HG03354 (cell line): ENCODE measurements around the gene ZNF804B.

Source experiments
- ATAC-seq: cut with Tn5 transposase; IDR thresholded peaks from one replicate; pipeline ENCODE4 v1.9.1; 2021; ENCODE audit warnings: mild to moderate bottlenecking; ENCODE audit not compliant: unreplicated experiment, poor library complexity, severe bottlenecking

ZNF804B gene

GRCh38 chr7:88826222-88826621 is 66.7 kb downstream of the ZNF804B start:
- ATAC-seq: no peak

DNA sequence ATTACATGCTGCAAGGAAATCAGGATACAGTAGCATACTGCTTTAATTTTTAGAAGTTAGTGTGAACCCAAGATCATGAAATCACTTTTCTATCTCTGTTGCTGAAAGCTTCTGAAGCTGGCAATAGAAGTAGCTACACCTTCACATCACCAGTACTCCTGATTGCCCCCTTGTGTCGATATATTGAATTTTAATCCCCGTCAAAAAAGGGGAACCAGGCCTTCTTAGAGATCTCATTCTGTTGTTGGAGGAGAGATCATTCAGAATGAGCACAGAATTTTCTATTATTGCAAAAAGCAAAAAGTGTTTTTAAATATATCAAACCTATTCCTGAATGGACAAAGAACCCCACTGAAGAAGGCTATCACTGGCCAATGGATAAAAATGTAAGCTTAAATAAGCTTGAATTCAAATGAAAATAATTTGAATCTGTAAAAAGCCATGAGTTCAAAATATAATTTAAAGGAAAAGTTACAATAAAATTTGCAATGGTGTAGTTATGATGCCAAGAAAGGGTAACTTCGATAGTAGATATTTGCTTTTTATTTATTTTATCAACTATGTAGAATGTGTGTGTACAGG is 75.7 kb downstream of the ZNF804B start:
- ATAC-seq: peak; percentile 96

- ATAC-seq: no peak
Observed at GRCh38 chr7:88842201-88842600, 82.7 kb downstream of the ZNF804B start.

DNA sequence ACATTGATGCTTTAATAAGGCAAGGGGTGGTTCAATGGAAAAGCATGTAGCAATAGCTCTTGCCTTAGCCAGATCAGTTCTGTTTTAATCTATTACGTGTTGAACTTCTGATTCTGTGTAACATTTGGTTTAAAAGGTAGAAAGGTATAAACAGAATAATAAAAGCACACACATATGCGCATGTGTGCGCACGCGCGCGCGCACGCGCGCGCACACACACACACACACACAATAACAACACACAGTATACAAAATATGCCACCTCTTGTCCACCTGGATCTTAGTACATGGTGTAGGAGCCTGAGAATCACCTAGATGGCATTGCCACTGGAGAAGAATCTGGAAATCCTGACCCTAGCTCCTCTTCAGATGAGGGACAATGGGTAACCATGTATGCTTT is 85.6 kb downstream of the ZNF804B start:
- ATAC-seq: no peak

DNA sequence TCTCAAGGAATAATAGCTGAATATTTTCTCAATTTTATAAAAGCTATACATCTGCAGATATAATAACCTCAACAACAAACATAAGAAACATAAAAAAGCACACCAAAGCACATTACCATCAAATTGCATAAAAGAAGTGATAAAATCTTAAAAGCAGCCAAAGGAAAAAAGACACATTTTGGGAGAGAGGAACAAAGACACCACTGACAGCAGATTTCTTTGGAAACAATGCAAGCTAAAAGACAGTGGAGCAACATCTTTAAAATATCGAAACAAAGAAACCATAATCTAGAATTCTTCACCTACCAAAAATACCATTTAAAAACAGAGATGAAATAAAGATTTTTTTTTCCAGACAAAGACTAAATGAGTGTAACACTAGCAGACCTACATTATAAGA is 91.7 kb downstream of the ZNF804B start:
- no peak for ATAC-seq

GRCh38 chr7:88859288-88859687 is 99.8 kb downstream of the ZNF804B start:
- no peak for ATAC-seq

DNA sequence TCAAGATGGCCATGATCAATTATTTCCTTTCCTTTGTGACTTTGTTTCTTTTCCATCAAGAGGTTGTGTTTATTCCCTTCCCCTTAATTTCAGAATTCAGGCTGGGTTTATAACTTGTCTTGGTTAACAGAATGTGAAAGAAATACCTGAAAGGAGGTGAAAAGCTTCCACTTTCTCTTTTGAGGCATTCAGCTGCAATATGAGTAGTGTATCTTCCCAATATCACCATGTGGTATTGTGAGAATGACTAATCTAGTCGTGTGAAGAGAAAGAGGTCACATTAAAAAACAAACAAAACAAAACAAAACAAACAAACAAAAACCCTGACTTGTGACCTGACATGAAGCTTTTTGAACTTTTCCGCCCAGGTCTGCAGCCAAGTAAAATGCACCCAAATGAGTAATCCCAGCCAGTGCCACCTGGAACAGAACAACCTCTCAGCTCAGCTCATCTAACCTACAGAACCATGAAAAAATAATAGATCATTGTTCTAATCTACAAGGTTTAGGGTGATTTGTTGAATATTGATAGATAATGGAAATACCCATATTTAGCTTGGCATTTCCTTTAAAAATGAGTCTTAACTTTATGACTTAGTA is 106.9 kb downstream of the ZNF804B start:
- peak; percentile 73 for ATAC-seq

GRCh38 chr7:88867158-88867557 is 107.7 kb downstream of the ZNF804B start:
- ATAC-seq: no peak

DNA sequence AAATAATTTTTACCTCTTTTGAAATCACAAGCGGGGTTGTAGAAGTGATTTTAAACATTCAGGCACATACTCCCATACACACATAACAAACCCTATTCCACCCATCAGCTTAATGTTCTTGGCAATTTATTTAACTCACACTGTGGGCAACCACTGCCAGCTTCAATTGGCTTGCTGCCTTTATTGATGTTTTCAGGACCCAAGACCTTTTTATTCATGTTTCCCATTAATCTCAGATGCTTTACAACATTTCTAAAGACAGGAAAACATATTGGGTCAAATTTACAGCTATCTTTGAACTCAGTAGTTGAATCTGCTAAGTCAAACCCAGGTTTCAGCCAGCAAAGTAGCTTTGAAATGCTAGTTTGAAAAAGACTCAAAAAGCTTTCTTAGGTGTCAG is 109.0 kb downstream of the ZNF804B start:
- no peak for ATAC-seq

DNA sequence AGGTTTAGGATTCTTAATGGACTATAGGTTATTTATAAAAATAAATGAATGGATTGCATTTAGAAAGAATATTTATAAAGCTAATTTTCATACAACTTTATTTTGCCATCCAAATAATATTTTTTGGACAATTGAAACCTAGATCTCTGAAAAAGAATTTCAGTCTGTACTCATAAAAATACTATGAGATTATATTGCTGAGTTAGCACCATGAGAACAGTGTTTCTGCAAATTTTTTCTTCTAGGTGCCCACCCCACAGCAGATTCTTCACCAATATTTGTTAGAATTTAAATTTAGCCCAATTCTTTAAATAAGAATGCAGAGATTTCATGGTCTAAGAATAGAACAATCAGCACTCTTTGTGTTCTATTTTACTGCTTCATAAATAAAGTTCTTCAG is 121.6 kb downstream of the ZNF804B start:
- no peak for ATAC-seq

DNA sequence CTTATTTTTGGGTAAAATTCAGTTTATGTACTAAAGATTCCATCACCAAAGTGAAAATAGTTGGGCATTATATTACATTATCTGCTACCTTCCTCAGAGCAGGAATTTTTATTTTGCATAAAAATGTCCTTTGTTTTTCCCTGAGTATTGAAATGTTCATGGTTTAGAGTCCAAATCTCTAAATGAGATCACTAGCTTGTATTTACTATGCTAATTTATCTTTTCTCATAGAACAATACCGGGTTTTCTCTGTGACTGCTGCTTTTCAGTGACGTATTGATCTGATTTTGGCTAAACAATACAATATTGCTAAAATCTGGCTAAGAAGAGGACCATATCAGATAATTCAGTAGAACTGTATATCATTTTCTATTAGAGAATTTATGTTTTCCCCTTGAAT is 125.6 kb downstream of the ZNF804B start:
- ATAC-seq: no peak

DNA sequence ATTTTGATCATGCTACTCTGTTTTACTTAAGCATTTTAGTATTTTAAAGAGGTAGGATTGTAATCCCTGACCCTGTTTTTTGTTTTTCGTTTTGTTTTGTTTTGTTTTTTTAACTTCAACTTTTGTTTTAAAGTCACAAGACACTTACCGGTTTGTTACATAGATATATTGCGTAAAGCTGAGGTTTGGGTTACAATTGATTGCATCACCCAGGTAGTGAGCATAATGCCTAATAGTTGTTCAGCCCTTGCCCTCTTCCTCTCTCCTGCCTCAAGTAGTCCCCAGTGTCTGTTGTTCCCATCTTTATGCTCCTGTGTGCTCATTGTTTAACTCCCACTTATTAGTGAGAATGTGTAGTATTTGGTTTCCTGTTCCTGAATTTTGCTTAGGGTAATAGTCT is 129.2 kb downstream of the ZNF804B start:
- ATAC-seq: no peak

DNA sequence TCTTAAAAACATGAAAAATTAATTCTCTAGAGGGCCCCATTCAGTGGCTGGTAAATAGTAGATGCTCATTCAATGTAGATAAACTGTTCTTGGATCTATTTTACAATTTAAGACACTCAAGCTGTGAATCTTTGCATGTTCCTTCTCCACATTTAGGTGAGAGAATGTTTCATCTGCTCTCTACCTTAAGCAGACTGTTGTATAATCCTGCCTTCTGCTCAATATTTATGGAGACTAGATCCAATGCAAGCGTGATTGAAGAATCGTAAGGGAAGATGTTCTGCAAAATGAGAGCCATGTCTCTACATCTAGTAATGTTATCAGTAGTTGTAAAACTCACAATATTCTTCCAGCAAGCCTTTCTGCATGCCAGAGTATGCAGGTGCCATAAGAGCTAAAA is 151.0 kb downstream of the ZNF804B start:
- no peak for ATAC-seq

- ATAC-seq: no peak
Observed at GRCh38 chr7:88912852-88913251, 153.4 kb downstream of the ZNF804B start.

GRCh38 chr7:88915615-88916014 is 156.1 kb downstream of the ZNF804B start:
- no peak for ATAC-seq

DNA sequence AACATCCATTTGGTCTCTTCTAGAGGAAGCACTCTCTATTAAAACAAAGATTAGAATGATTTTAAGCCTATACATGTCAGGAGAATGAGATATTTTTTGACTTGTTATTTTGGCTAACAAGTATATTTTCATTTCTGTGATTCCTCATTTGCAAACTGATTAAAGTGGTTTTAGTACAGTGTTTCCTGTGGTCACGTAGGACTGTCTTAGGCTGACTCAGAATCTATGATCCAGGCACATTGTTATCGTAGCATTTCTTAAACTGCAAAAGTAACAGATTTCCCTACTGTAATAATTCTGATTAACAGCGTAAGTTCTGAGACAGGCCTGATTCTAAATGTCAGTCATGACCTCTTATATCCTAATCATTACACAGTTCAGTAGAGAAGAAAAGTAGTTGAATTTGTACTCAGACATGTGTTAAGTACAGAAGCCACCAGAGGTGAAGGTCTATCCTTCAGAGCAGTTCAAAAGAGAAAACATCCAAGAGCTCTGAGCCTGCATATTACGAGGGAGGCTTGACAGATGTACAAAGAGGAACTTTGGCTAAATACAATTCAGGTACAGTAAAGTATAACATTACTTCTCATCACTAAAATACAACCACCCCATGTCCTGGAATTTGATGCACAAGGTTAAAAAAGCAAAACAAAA is 160.1 kb downstream of the ZNF804B start:
- no peak for ATAC-seq

DNA sequence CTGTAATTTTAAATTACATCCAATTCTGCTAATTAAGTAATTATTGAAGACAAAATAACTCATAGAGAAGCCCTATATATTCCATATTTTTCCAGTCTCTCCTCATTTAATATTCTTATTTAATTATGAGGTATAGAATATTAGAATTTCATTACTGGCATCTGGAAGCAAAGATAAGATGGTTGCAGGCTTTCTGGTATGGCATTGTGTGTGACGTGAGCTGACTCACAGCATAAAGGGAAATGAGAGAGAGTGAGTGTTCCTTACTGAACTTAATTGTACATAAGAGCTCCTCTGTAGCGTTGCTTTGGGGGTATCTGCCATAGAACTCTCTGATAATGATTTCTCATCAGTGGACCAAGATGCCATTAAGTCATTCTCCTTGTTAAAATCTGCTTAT is 163.4 kb downstream of the ZNF804B start:
- ATAC-seq: no peak

- ATAC-seq: no peak
Observed at GRCh38 chr7:88928276-88928675, 168.8 kb downstream of the ZNF804B start.

- no peak for ATAC-seq
Observed at GRCh38 chr7:88929719-88930118, 170.2 kb downstream of the ZNF804B start.

GRCh38 chr7:88933285-88933684 is 173.8 kb downstream of the ZNF804B start:
- no peak for ATAC-seq

GRCh38 chr7:88942815-88943501 is 183.5 kb downstream of the ZNF804B start:
- ATAC-seq: no peak
